Retinal pigment epithelial cell (primary cell): Measurements from ENCODE around the gene TMTC4.

Experiments
- DNase-seq: peaks from one replicate; pipeline ENCODE4 v3.0.0-alpha.2; 2010; ENCODE audit warnings: low read depth
- H3K4me3 ChIP-seq: 2 replicates; pipeline ENCODE4 v1.5.1; 2011; ENCODE audit warnings: mild to moderate bottlenecking, low read length, control low read depth, moderate library complexity
- TF ChIP-seq, protein P1 (sequence below): conservative IDR thresholded peaks from 2 replicates; pipeline ENCODE4 v1.5.1; 2011; ENCODE audit warnings: low read depth, low read length, control low read depth, inconsistent platforms

Gene TMTC4

DNA sequence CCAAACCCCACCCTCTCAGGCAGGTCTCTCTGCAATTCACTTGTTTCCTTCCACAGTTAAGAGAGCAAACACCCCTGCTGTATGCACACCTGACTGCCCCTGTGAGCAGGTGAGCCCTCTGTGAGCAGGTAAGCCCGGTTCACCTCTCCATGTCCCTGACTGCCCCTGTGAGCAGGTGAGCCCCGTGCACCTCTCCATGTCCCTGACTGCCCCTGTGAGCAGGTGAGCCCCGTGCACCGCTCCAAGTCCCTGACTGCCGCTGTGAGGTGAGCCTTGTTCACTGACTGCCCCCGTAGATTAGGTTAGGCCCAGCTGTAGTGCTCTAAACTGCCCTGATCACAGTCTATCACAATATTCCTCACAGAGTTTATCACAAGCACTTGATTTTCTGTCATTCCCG, 29.2 kb downstream of the TMTC4 start:
- TF ChIP-seq, protein P1, sequence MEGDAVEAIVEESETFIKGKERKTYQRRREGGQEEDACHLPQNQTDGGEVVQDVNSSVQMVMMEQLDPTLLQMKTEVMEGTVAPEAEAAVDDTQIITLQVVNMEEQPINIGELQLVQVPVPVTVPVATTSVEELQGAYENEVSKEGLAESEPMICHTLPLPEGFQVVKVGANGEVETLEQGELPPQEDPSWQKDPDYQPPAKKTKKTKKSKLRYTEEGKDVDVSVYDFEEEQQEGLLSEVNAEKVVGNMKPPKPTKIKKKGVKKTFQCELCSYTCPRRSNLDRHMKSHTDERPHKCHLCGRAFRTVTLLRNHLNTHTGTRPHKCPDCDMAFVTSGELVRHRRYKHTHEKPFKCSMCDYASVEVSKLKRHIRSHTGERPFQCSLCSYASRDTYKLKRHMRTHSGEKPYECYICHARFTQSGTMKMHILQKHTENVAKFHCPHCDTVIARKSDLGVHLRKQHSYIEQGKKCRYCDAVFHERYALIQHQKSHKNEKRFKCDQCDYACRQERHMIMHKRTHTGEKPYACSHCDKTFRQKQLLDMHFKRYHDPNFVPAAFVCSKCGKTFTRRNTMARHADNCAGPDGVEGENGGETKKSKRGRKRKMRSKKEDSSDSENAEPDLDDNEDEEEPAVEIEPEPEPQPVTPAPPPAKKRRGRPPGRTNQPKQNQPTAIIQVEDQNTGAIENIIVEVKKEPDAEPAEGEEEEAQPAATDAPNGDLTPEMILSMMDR: no peak
- no peak for DNase-seq
- no peak overlapping the region for H3K4me3 ChIP-seq

DNA sequence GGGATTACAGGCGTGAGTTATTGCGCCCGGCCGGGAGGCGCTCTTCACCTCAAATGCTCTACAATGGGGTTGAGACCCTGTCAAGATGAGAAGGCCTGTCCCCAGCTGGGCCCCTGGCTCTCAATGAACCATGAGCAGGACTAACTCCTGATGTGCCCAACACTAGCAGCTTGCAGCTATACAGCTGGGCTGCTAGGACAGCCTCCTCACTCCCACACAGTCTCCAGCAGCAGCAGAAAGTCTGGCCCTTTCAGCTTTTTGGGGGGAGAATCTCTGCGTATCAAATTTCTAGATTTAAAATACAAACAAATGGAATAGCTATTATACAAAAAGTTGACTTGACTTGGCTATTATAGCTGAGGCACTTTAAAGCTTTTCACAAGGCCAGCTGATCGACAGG, 30.2 kb downstream of the TMTC4 start:
- TF ChIP-seq, protein P1: no peak

DNA sequence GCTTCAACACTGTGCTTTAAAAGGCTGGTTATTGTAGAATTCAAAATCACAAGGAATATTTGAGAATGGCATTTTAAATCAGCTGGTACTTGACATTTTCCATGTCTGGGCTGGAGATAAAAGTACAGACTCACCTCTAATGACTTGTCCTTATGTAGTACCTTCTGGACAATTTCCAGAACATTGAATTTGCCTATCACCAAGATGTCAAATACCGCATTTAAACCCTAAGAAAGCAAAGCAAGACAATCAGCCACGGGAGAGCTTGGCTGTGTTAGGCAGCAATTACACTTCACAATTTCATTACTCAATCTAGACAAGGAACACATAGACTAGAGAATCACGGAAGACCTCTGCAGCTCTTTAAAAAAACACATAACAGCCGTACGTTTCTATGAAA, 36.8 kb downstream of the TMTC4 start:
- DNase-seq: no peak
- H3K4me3 ChIP-seq: no peak overlapping the region
- TF ChIP-seq, protein P1: no peak

More for the DNA sequence above, 30.2 kb downstream of the TMTC4 start:
- no peak for DNase-seq
- no peak overlapping the region for H3K4me3 ChIP-seq

DNA sequence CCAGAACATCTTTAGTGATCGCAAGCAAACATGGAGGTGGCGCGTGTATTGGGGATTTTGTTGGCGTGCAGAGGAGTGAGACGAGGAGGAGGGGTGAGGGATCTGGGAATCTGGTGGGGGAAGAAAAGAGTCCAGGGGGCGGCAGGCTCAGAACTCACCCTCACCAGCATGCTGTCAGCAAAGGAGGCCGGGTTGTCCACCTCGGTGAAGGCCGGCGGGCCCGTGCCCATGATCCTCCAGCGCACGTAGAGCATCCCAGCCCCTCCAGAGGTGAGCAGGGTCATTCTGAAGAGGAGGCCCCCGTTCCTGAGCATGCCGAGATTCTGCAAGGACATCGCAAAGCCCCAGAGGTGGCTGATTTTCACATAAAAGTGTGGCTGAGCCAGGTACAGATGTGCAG, 37.2 kb downstream of the TMTC4 start:
- DNase-seq: no peak
- TF ChIP-seq, protein P1: no peak

DNA sequence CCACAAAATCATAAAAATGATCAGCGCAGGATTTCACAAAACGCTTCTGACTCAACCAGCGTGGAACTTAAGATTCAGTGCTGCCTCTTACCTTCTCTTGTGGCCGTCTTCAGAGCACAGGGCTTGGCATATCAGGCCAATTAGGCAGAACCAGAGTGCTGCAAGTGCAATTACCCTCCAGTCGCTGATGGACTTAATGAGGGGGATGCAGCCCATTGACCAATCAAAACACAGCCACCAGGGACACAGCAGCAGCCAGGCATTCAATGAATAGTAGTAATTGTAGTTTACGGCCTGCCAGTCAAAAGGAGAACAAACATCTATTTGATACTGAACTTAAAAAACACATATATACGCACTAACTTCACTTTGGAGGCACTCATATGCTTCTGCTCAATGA, 38.2 kb downstream of the TMTC4 start:
- TF ChIP-seq, protein P1: no peak
- DNase-seq: no peak
- no peak overlapping the region for H3K4me3 ChIP-seq

More for the DNA sequence above, 37.2 kb downstream of the TMTC4 start:
- no peak overlapping the region for H3K4me3 ChIP-seq

DNA sequence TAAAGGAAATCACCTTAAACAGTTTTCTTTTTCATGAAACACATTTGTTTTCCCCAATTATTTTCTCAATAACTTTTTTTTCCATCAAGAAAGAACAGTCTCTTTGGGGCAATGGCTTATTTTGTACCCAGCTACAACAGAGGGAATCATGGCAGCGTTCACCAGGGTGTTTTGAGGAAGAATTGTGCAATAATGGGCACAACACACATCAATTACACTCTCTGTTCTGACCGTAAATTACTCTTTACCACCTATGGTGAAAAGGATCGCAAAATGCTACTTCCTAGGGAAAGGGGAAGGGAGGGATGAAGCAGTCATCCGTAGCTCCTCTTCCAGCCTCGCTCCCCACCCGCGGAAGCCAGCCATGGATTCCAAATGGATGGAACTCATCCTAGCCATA, 38.6 kb downstream of the TMTC4 start:
- TF ChIP-seq, protein P1: no peak
- no peak for DNase-seq
- H3K4me3 ChIP-seq: no peak overlapping the region

DNA sequence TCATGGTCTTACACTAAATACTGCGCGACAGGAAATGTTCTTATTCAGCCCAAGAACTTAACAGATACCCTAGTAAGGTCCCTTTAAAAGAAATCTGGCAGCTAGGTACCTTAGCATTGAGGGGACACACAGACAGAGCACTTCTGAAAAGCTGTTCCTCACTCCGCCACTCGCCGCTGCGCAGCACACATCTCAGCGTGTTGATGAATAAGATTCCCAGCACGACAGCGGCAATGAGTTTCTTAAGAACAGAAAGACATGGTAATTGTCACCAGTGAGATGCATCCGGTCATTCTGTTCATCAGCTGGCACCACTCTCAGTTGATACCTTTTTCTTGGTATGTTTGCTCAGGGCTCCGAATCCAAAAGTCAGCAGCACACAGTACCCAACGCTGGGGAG, 39.9 kb downstream of the TMTC4 start:
- H3K4me3 ChIP-seq: no peak overlapping the region
- no peak for DNase-seq
- TF ChIP-seq, protein P1: no peak
